Vagina (tissue), 2 donors: ENCODE data around the gene HOXB6.

ENCODE experiments used
- POLR2AphosphoS5 ChIP-seq, 2 donors: sonication (generic); formaldehyde crosslinking; IDR thresholded peaks; one replicate each; pipeline ENCODE4 v1.9.0; 2017; ENCODE audit warnings: antibody characterized with exemption in 2 of 2, mild to moderate bottlenecking in 2 of 2, low read depth in 1 of 2; ENCODE audit not compliant: insufficient read depth in 1 of 2
- TF ChIP-seq, protein P1 (sequence below), 3 experiments: fragments of 450-650 bp in 2 of 3; fragments of 200-600 bp in 1 of 3; sonication (generic) in 1 of 3; IDR thresholded peaks; one replicate each; pipeline ENCODE4 v1.5.1; 2017 to 2019; ENCODE audit warnings: antibody characterized with exemption in 3 of 3, mild to moderate bottlenecking in 2 of 3, moderate library complexity in 2 of 3

DNA sequence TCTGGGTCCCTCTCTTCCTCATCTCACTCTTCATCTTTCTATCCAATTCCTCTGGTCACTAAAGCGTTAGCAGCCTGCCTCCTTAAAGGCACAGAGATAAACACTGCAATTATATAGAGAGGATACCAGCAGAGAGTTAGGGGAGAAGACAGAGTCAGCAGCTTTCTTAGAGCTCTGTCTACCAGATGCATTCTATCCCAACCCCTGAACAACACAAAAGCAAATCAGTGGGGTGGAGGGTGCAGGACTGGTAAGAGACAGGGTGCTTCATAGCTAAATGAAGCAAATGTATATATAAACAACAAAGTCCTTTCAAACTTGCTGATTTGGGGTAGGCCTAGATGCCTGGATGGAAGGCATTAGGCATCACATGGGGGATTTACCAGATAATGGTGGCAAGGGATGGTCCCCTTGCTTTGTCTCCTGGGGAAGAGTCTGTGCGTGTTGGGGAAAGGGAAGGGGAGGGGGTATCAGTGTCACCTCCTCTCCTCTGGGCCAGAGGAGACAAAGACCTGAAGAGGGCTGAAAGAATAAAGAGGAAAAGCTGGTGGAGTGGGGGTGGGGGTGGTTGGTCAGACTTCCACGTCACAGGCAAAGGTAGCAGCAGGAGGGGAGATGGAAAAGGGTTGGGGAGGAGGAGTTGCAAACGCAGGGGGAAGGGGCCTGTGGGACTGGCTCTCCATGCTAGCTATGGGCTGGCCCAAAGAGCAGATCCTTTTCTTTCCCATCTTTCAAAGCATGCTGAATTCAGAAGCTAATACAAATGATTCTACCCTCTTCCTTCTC lies 38.7 kb downstream of the HOXB6 start:
- no peak for TF ChIP-seq POLR2AphosphoS5 (IDR thresholded peaks at IDR 0.05; ENCODE audit: insufficient read depth in 1 of 2, low read depth in 1 of 2)
- TF ChIP-seq, protein P1, sequence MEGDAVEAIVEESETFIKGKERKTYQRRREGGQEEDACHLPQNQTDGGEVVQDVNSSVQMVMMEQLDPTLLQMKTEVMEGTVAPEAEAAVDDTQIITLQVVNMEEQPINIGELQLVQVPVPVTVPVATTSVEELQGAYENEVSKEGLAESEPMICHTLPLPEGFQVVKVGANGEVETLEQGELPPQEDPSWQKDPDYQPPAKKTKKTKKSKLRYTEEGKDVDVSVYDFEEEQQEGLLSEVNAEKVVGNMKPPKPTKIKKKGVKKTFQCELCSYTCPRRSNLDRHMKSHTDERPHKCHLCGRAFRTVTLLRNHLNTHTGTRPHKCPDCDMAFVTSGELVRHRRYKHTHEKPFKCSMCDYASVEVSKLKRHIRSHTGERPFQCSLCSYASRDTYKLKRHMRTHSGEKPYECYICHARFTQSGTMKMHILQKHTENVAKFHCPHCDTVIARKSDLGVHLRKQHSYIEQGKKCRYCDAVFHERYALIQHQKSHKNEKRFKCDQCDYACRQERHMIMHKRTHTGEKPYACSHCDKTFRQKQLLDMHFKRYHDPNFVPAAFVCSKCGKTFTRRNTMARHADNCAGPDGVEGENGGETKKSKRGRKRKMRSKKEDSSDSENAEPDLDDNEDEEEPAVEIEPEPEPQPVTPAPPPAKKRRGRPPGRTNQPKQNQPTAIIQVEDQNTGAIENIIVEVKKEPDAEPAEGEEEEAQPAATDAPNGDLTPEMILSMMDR (IDR thresholded peaks at IDR 0.05): no peak
